GM21576 (cell line): Measurements from ENCODE around the gene SRGAP2B.
A peak's percentile ranks its signal among the peaks of the same experiment; 100 is the strongest.
"Not testable (repeated sequence)": the region's sequence is repeated elsewhere in the genome, so short reads cannot be mapped to it uniquely, and the experiment has no call there.

Experiments
- ATAC-seq: cut with Tn5 transposase; IDR thresholded peaks from one replicate; pipeline ENCODE4 v1.9.1; 2021; ENCODE audit warnings: mild to moderate bottlenecking, moderate library complexity; ENCODE audit not compliant: unreplicated experiment

SRGAP2B gene

GRCh38 chr1:144917154-144918026, 177.7 kb downstream of the SRGAP2B start:
- not testable (repeated sequence) for ATAC-seq

GRCh38 chr1:144913977-144914734, 181.0 kb downstream of the SRGAP2B start:
- peak; percentile 73 for ATAC-seq

- ATAC-seq = not testable (repeated sequence)
These were observed 181.7 kb downstream of the SRGAP2B start for GRCh38 chr1:144913458-144913857.

GRCh38 chr1:144910729-144911128, 184.4 kb downstream of the SRGAP2B start:
- not testable (repeated sequence) for ATAC-seq

- not testable (repeated sequence) for ATAC-seq
These were observed 194.3 kb downstream of the SRGAP2B start for GRCh38 chr1:144900841-144901240.

GRCh38 chr1:144894454-144895201, 200.5 kb downstream of the SRGAP2B start:
- ATAC-seq = not testable (repeated sequence)

GRCh38 chr1:144893710-144894438, 201.3 kb downstream of the SRGAP2B start:
- not testable (repeated sequence) for ATAC-seq

GRCh38 chr1:144893062-144893461, 202.1 kb downstream of the SRGAP2B start:
- ATAC-seq = not testable (repeated sequence)

- ATAC-seq = not testable (repeated sequence)
These were observed 205.5 kb downstream of the SRGAP2B start for GRCh38 chr1:144889450-144890115.

- ATAC-seq = not testable (repeated sequence)
These were observed 212.1 kb downstream of the SRGAP2B start for GRCh38 chr1:144883022-144883421.

GRCh38 chr1:144882343-144882742, 212.8 kb downstream of the SRGAP2B start:
- not testable (repeated sequence) for ATAC-seq

- ATAC-seq = not testable (repeated sequence)
These were observed 236.5 kb downstream of the SRGAP2B start for GRCh38 chr1:144858607-144859006.
